ENCODE measurements around the gene DYRK3. TPM values are rescaled to one million over a fixed set of nuclear protein-coding genes. Genes with fewer than 3 reads are reported as not detected.

DYRK3 gene
- total and polyA plus RNA-seq, 10 of the 15 experiments (the other 5 are each of a cell fraction or from before 2014, with no cell fraction given) = 1.6 to 12.9 (median 10.3) TPM

DNA sequence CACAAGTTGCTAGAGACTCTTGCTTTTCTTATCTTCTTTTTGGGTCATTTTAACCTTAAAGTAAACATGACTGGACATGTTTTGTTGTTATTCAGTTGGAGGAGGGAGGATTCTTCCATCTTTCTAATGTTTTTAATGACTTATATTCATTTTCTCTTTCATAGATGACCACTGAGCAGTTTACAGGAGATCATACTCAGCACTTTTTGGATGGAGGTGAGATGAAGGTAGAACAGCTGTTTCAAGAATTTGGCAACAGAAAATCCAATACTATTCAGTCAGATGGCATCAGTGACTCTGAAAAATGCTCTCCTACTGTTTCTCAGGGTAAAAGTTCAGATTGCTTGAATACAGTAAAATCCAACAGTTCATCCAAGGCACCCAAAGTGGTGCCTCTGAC, 11.9 kb downstream of the DYRK3 start:
- FAIRE-seq (no peak), ATAC-seq (no peak), DNase-seq (ENCODE audit: low read depth, low spot score) (no peak)
- H2AFZ ChIP-seq (ENCODE audit: control insufficient read depth, low read depth, low read length) = no peak overlapping the region
- H3K9me3 ChIP-seq (replicated peaks; ENCODE audit: control insufficient read depth, insufficient read depth, low read length) = no peaks in the 10 kb centered on the region
- no peak overlapping the region for H3K4me3 ChIP-seq
- H3K36me3 ChIP-seq (ENCODE audit: control insufficient read depth in 2 of 2, insufficient read depth in 2 of 2, low read length in 1 of 2) = peaks cover 3 to 20% of the 10 kb centered on the region in 2 experiments; a peak in 3 of 4 replicates
- H3K27ac ChIP-seq (ENCODE audit: control insufficient read depth, insufficient read depth) = no peak overlapping the region
- no peaks in the 10 kb centered on the region for H4K20me1 ChIP-seq (ENCODE audit: control insufficient read depth, insufficient read depth)
- RAD21 ChIA-PET (ENCODE audit: unreplicated experiment) = interaction anchor here (1.1 to 4.7 kb wide), 2 partner anchors 11 to 17 kb away, joined by 3 to 30 read pairs; partner anchors contain the start of gene DYRK3
- no peaks in the 10 kb centered on the region for H3K27me3 ChIP-seq (replicated peaks in 1 of 2; ENCODE audit: control insufficient read depth in 2 of 2, insufficient read depth in 2 of 2, low read length in 1 of 2)
- H3K4me2 ChIP-seq (ENCODE audit: control insufficient read depth, insufficient read depth) = no peak overlapping the region
- intact Hi-C loops (cut with micrococcal nuclease; ENCODE audit: unreplicated experiment) (no loop called here), in situ Hi-C loops (cut with MboI) (no loop called here)
- no peak overlapping the region for H3K9ac ChIP-seq (ENCODE audit: control insufficient read depth, insufficient read depth, low read length)
- SMC1A ChIA-PET (ENCODE audit: uncharacterized antibody, unreplicated experiment) = interaction anchor here (0.6 to 8.9 kb wide), 3 partner anchors 12 to 141 kb away, joined by 3 to 139 read pairs (median 3); partner anchors contain the start of gene DYRK3
- TF ChIP-seq BHLHE40 (IDR thresholded peaks at IDR 0.05; ENCODE audit: borderline replicate concordance in 1 of 2, low read depth in 2 of 2, low read length in 1 of 2) = no peak
- no peak for TF ChIP-seq CREM (IDR thresholded peaks at IDR 0.05; ENCODE audit: low read depth)
- no peak for TF ChIP-seq HDAC2 (IDR thresholded peaks at IDR 0.05)
- TF ChIP-seq ZSCAN29 (IDR thresholded peaks at IDR 0.05) = no peak
- H3K79me2 ChIP-seq (ENCODE audit: control insufficient read depth, insufficient read depth, low read length) = no peaks in the 10 kb centered on the region
- no peaks in the 10 kb centered on the region; the same call in 1 of the 2 replicates for H3K4me1 ChIP-seq (ENCODE audit: control insufficient read depth, insufficient read depth, low read length)
- CTCF ChIA-PET = interaction anchor here (9.7 to 28.3 kb wide), 2 partner anchors 14 kb away, joined by 172 to 1150 read pairs; partner anchors contain the start of gene DYRK3
- no TSS peak for BruUV-seq (replicated peaks)
- POLR2A ChIA-PET = no interaction called here

DNA sequence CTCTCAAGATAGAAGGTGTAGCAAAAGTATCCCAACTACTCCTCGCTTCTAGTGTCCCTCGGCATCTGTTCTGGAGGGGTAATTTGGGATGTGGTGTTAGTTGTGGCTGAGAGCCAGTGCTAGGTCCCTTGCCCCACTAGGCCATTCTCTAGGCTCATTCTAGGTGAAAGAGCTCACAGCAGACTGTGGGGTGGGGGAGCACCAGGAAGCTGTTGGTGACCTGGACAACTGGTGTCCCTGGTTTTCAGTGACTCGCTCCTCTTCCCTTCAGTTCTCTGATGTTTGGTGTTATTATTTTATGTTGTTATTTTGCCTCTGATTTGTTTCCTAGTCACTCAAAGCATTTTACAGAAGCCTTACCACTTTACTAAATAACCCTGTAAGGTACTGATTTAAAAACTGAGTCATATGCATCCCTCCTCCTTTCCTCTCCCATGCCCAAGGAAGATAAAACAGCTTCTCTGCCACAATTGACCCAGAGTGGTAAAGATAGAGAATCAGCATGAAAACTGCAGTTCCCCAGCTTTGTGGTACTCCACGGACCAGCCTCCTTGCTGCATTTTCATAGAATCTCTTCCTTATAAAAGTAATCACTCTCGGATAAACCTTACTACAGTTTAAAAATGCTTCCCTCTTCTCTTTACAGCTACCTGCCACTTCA, 14.1 kb downstream of the DYRK3 start:
- CTCF ChIA-PET = interaction anchor here (0.7 to 28.3 kb wide), 6 partner anchors 12 to 333 kb away, joined by 3 to 1150 read pairs (median 5); partner anchors contain the start of gene DYRK3
- H3K9ac ChIP-seq (ENCODE audit: control insufficient read depth, insufficient read depth, low read length) = no peak overlapping the region
- no peaks in the 10 kb centered on the region for H3K79me2 ChIP-seq (ENCODE audit: control insufficient read depth, insufficient read depth, low read length)
- peaks cover 3 to 20% of the 10 kb centered on the region in 2 experiments; a peak in 3 of 4 replicates for H3K36me3 ChIP-seq (ENCODE audit: control insufficient read depth in 2 of 2, insufficient read depth in 2 of 2, low read length in 1 of 2)
- H3K4me2 ChIP-seq (ENCODE audit: control insufficient read depth, insufficient read depth) = no peak overlapping the region
- RAD21 ChIA-PET (ENCODE audit: unreplicated experiment) = interaction anchor here (1.2 to 4.7 kb wide), 4 partner anchors 12 to 18 kb away, joined by 3 to 30 read pairs (median 6); partner anchors contain the start of gene DYRK3
- H3K4me3 ChIP-seq = no peak overlapping the region
- POLR2A ChIA-PET = interaction anchor here (1.1 to 2.7 kb wide), 7 partner anchors 11 to 180 kb away, joined by 3 to 8 read pairs (median 4); partner anchors contain the start of genes DYRK3 and IKBKE
- FAIRE-seq = no peak
- intact Hi-C loops (cut with micrococcal nuclease; ENCODE audit: unreplicated experiment) = no loop called here
- H3K9me3 ChIP-seq (replicated peaks; ENCODE audit: control insufficient read depth, insufficient read depth, low read length) = no peaks in the 10 kb centered on the region
- no TSS peak for BruUV-seq (replicated peaks)
- H3K27me3 ChIP-seq (replicated peaks in 1 of 2; ENCODE audit: control insufficient read depth in 2 of 2, insufficient read depth in 2 of 2, low read length in 1 of 2) = no peaks in the 10 kb centered on the region
- WGBS (ENCODE audit: insufficient coverage, insufficient replicate concordance, low lambda C conversion rate, missing lambda C conversion rate) = 90% methylated on average over 5 of the region's 5 CpGs
- ATAC-seq = no peak
- H3K27ac ChIP-seq (ENCODE audit: control insufficient read depth, insufficient read depth) = no peak overlapping the region
- no peak for TF ChIP-seq TAF1 (IDR thresholded peaks at IDR 0.05; ENCODE audit: borderline replicate concordance, low read depth, low read length)
- TF ChIP-seq, protein P1, sequence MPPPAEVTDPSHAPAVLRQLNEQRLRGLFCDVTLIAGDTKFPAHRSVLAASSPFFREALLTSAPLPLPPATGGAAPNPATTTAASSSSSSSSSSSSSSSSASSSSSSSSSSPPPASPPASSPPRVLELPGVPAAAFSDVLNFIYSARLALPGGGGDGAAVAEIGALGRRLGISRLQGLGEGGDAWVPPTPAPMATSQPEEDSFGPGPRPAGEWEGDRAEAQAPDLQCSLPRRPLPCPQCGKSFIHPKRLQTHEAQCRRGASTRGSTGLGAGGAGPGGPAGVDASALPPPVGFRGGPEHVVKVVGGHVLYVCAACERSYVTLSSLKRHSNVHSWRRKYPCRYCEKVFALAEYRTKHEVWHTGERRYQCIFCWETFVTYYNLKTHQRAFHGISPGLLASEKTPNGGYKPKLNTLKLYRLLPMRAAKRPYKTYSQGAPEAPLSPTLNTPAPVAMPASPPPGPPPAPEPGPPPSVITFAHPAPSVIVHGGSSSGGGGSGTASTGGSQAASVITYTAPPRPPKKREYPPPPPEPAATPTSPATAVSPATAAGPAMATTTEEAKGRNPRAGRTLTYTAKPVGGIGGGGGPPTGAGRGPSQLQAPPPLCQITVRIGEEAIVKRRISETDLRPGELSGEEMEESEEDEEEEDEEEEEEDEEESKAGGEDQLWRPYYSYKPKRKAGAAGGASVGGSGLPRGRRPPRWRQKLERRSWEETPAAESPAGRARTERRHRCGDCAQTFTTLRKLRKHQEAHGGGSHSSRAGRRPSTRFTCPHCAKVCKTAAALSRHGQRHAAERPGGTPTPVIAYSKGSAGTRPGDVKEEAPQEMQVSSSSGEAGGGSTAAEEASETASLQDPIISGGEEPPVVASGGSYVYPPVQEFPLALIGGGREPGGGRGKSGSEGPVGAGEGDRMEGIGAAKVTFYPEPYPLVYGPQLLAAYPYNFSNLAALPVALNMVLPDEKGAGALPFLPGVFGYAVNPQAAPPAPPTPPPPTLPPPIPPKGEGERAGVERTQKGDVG (CRISPR knock-in tag; IDR thresholded peaks at IDR 0.05) = no peak
- TF ChIP-seq, protein P2, sequence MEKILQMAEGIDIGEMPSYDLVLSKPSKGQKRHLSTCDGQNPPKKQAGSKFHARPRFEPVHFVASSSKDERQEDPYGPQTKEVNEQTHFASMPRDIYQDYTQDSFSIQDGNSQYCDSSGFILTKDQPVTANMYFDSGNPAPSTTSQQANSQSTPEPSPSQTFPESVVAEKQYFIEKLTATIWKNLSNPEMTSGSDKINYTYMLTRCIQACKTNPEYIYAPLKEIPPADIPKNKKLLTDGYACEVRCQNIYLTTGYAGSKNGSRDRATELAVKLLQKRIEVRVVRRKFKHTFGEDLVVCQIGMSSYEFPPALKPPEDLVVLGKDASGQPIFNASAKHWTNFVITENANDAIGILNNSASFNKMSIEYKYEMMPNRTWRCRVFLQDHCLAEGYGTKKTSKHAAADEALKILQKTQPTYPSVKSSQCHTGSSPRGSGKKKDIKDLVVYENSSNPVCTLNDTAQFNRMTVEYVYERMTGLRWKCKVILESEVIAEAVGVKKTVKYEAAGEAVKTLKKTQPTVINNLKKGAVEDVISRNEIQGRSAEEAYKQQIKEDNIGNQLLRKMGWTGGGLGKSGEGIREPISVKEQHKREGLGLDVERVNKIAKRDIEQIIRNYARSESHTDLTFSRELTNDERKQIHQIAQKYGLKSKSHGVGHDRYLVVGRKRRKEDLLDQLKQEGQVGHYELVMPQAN (conservative IDR thresholded peaks at IDR 0.05) = no peak
- in situ Hi-C loops (cut with MboI) = no loop called here
- no peaks in the 10 kb centered on the region for H4K20me1 ChIP-seq (ENCODE audit: control insufficient read depth, insufficient read depth)
- no peaks in the 10 kb centered on the region for H3K4me1 ChIP-seq (ENCODE audit: control insufficient read depth, insufficient read depth, low read length)
- SMC1A ChIA-PET (ENCODE audit: uncharacterized antibody, unreplicated experiment) = interaction anchor here (0.6 to 8.9 kb wide), 11 partner anchors 12 to 305 kb away, joined by 3 to 139 read pairs (median 3); partner anchors contain the start of gene DYRK3
- no peak overlapping the region for H2AFZ ChIP-seq (ENCODE audit: control insufficient read depth, low read depth, low read length)
- no peak for DNase-seq (ENCODE audit: low read depth, low spot score)
